HepG2 (cell line): ENCODE measurements around the gene ALDH3A1. TPM values are rescaled to one million over a fixed set of nuclear protein-coding genes. Genes with fewer than 3 reads are reported as not detected.

Experiments
- ELF4 ChIP-seq: sonication (generic); formaldehyde crosslinking; IDR thresholded peaks from 2 replicates; pipeline ENCODE4 v1.5.0; 2020; ENCODE audit warnings: missing genetic modification reagents, mild to moderate bottlenecking, moderate library complexity, borderline replicate concordance
- ETV5 ChIP-seq: IDR thresholded peaks from 2 replicates; pipeline ENCODE4 v1.6.1; 2018; ENCODE audit warnings: missing biosample characterization, missing genetic modification reagents, inconsistent platforms, borderline replicate concordance
- KDM3A ChIP-seq: IDR thresholded peaks from 2 replicates; pipeline ENCODE4 v1.6.1; 2018; ENCODE audit warnings: low read depth, missing compliant biosample characterization
- KMT2B ChIP-seq: IDR thresholded peaks from 2 replicates; pipeline ENCODE4 v1.6.1; 2016; ENCODE audit warnings: missing genetic modification reagents, missing compliant biosample characterization
- ZFP1 ChIP-seq: IDR thresholded peaks from 2 replicates; pipeline ENCODE4 v1.6.1; 2016
- ZFP62 ChIP-seq: sonication (generic); formaldehyde crosslinking; IDR thresholded peaks from 2 replicates; pipeline ENCODE4 v1.4.0; 2020; ENCODE audit warnings: missing genetic modification reagents
- ZFYVE20 ChIP-seq: sonication (generic); formaldehyde crosslinking; IDR thresholded peaks from 2 replicates; pipeline ENCODE4 v1.8.0; 2023; ENCODE audit warnings: low read depth, mild to moderate bottlenecking, moderate library complexity, missing genetic modification reagents, borderline replicate concordance
- ZNF33A ChIP-seq: sonication (generic); formaldehyde crosslinking; IDR thresholded peaks from 2 replicates; pipeline ENCODE4 v1.5.1; 2020; ENCODE audit warnings: missing genetic modification reagents, mild to moderate bottlenecking, moderate library complexity, borderline replicate concordance
- ZNF567 ChIP-seq: sonication (generic); formaldehyde crosslinking; IDR thresholded peaks from 2 replicates; pipeline ENCODE4 v1.8.1; 2023; ENCODE audit warnings: mild to moderate bottlenecking, missing genetic modification reagents, borderline replicate concordance
- ZNF607 ChIP-seq: sonication (generic); formaldehyde crosslinking; IDR thresholded peaks from 2 replicates; pipeline ENCODE4 v1.5.1; 2020; ENCODE audit warnings: missing genetic modification reagents, mild to moderate bottlenecking, borderline replicate concordance
- ZNF883 ChIP-seq: sonication (generic); formaldehyde crosslinking; IDR thresholded peaks from 2 replicates; pipeline ENCODE4 v1.5.1; 2020; ENCODE audit warnings: mild to moderate bottlenecking, missing genetic modification reagents; ENCODE audit errors: not compliant biosample characterization
- polyA plus RNA-seq, 8 experiments: library from polyadenylated mRNA; depleted of rRNA in 3 of 8; stranded (reverse) in 7 of 8; unstranded in 1 of 8; fragments of >200 nt; fragmentation: Illumina TruSeq in 4 of 8; extraction: Trizol in 4 of 8; gene quantifications; 2 replicates each; pipeline versions ENCODE4 v1.2.1 to v1.2.3, GENCODE V29; 2011 to 2016; ENCODE audit warnings: low read depth in 4 of 8, missing spikeins in 1 of 8, mixed read lengths in 1 of 8; ENCODE audit not compliant: insufficient read depth in 1 of 8
- total RNA-seq, 5 experiments: library from RNA; depleted of rRNA; stranded (reverse); fragments of >200 nt; fragmentation: Illumina TruSeq; extraction: Trizol; gene quantifications; 2 replicates each; pipeline ENCODE4 v1.2.3, GENCODE V29; 2016; ENCODE audit warnings: low read depth in 1 of 5
- TF ChIP-seq, protein P1 (sequence below): sonication (generic); formaldehyde crosslinking; IDR thresholded peaks from 2 replicates; pipeline ENCODE4 v1.4.0; 2020; ENCODE audit warnings: missing genetic modification reagents
- TF ChIP-seq, protein P2 (sequence below): sonication (generic); formaldehyde crosslinking; IDR thresholded peaks from 2 replicates; pipeline ENCODE4 v1.8.0; 2022; ENCODE audit warnings: missing genetic modification reagents, mild to moderate bottlenecking, borderline replicate concordance
- TF ChIP-seq, protein P3 (sequence below): sonication (generic); formaldehyde crosslinking; conservative IDR thresholded peaks from 2 replicates; pipeline ENCODE4 v1.8.0; 2022; ENCODE audit warnings: missing genetic modification reagents
- TF ChIP-seq, protein P4 (sequence below): sonication (generic); formaldehyde crosslinking; IDR thresholded peaks from 2 replicates; pipeline ENCODE4 v1.4.0; 2020; ENCODE audit warnings: missing genetic modification reagents
- TF ChIP-seq, protein P5 (sequence below): fragments of 450-650 bp; IDR thresholded peaks from 2 replicates; pipeline ENCODE4 v1.6.1; 2017
- TF ChIP-seq, protein P6 (sequence below): sonication (generic); formaldehyde crosslinking; IDR thresholded peaks from 2 replicates; pipeline ENCODE4 v1.8.1; 2022; ENCODE audit warnings: low read depth, mild to moderate bottlenecking, missing genetic modification reagents

Gene ALDH3A1
- total and polyA plus RNA-seq, 2 of the 13 experiments (the other 11 are each of a cell fraction or from before 2014, with no cell fraction given) = 0.07 to 0.62 TPM

DNA sequence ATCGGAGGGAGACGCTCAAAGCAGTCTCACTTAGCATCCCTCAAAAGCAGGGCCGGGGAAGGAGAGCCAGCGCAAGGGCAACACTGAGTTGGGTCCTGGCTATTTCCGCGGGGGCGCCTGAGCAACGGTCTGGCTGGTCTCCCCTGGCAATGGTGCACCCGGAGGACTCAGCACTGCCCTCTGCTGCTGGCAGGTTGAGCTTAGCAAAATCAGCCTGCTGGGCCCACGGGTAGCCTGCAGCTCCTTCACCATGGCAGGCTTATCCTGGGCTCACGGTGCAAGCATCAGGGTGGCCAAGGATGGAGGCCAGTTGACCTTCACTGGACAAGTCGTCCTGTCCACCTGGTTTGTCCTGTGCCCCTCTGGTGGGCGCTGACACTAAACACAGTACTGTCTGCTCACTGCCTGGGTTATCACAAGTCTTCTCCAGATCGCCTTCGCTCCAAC, 14.4 kb upstream of the ALDH3A1 start (continued):
- no peak for TF ChIP-seq ZFP62 (CRISPR knock-in tag)
- TF ChIP-seq, protein P1, sequence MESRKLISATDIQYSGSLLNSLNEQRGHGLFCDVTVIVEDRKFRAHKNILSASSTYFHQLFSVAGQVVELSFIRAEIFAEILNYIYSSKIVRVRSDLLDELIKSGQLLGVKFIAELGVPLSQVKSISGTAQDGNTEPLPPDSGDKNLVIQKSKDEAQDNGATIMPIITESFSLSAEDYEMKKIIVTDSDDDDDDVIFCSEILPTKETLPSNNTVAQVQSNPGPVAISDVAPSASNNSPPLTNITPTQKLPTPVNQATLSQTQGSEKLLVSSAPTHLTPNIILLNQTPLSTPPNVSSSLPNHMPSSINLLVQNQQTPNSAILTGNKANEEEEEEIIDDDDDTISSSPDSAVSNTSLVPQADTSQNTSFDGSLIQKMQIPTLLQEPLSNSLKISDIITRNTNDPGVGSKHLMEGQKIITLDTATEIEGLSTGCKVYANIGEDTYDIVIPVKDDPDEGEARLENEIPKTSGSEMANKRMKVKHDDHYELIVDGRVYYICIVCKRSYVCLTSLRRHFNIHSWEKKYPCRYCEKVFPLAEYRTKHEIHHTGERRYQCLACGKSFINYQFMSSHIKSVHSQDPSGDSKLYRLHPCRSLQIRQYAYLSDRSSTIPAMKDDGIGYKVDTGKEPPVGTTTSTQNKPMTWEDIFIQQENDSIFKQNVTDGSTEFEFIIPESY (CRISPR knock-in tag) = peak; percentile 97
- TF ChIP-seq ZNF607 (CRISPR knock-in tag) = no peak
- TF ChIP-seq ZFP1 = no peak
- TF ChIP-seq, protein P2, sequence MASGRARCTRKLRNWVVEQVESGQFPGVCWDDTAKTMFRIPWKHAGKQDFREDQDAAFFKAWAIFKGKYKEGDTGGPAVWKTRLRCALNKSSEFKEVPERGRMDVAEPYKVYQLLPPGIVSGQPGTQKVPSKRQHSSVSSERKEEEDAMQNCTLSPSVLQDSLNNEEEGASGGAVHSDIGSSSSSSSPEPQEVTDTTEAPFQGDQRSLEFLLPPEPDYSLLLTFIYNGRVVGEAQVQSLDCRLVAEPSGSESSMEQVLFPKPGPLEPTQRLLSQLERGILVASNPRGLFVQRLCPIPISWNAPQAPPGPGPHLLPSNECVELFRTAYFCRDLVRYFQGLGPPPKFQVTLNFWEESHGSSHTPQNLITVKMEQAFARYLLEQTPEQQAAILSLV (CRISPR knock-in tag) = no peak
- no peak for TF ChIP-seq KDM3A
- TF ChIP-seq, protein P3, sequence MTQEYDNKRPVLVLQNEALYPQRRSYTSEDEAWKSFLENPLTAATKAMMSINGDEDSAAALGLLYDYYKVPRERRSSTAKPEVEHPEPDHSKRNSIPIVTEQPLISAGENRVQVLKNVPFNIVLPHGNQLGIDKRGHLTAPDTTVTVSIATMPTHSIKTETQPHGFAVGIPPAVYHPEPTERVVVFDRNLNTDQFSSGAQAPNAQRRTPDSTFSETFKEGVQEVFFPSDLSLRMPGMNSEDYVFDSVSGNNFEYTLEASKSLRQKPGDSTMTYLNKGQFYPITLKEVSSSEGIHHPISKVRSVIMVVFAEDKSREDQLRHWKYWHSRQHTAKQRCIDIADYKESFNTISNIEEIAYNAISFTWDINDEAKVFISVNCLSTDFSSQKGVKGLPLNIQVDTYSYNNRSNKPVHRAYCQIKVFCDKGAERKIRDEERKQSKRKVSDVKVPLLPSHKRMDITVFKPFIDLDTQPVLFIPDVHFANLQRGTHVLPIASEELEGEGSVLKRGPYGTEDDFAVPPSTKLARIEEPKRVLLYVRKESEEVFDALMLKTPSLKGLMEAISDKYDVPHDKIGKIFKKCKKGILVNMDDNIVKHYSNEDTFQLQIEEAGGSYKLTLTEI (CRISPR knock-in tag) = no peak
- TF ChIP-seq ETV5 (CRISPR knock-in tag) = no peak
- no peak for TF ChIP-seq ZNF567
- TF ChIP-seq KMT2B = no peak
- TF ChIP-seq, protein P4, sequence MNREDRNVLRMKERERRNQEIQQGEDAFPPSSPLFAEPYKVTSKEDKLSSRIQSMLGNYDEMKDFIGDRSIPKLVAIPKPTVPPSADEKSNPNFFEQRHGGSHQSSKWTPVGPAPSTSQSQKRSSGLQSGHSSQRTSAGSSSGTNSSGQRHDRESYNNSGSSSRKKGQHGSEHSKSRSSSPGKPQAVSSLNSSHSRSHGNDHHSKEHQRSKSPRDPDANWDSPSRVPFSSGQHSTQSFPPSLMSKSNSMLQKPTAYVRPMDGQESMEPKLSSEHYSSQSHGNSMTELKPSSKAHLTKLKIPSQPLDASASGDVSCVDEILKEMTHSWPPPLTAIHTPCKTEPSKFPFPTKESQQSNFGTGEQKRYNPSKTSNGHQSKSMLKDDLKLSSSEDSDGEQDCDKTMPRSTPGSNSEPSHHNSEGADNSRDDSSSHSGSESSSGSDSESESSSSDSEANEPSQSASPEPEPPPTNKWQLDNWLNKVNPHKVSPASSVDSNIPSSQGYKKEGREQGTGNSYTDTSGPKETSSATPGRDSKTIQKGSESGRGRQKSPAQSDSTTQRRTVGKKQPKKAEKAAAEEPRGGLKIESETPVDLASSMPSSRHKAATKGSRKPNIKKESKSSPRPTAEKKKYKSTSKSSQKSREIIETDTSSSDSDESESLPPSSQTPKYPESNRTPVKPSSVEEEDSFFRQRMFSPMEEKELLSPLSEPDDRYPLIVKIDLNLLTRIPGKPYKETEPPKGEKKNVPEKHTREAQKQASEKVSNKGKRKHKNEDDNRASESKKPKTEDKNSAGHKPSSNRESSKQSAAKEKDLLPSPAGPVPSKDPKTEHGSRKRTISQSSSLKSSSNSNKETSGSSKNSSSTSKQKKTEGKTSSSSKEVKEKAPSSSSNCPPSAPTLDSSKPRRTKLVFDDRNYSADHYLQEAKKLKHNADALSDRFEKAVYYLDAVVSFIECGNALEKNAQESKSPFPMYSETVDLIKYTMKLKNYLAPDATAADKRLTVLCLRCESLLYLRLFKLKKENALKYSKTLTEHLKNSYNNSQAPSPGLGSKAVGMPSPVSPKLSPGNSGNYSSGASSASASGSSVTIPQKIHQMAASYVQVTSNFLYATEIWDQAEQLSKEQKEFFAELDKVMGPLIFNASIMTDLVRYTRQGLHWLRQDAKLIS = no peak
- no peak for TF ChIP-seq ZFYVE20
- no peak for TF ChIP-seq ELF4
- TF ChIP-seq, protein P5, sequence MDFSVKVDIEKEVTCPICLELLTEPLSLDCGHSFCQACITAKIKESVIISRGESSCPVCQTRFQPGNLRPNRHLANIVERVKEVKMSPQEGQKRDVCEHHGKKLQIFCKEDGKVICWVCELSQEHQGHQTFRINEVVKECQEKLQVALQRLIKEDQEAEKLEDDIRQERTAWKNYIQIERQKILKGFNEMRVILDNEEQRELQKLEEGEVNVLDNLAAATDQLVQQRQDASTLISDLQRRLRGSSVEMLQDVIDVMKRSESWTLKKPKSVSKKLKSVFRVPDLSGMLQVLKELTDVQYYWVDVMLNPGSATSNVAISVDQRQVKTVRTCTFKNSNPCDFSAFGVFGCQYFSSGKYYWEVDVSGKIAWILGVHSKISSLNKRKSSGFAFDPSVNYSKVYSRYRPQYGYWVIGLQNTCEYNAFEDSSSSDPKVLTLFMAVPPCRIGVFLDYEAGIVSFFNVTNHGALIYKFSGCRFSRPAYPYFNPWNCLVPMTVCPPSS = no peak
- TF ChIP-seq, protein P6, sequence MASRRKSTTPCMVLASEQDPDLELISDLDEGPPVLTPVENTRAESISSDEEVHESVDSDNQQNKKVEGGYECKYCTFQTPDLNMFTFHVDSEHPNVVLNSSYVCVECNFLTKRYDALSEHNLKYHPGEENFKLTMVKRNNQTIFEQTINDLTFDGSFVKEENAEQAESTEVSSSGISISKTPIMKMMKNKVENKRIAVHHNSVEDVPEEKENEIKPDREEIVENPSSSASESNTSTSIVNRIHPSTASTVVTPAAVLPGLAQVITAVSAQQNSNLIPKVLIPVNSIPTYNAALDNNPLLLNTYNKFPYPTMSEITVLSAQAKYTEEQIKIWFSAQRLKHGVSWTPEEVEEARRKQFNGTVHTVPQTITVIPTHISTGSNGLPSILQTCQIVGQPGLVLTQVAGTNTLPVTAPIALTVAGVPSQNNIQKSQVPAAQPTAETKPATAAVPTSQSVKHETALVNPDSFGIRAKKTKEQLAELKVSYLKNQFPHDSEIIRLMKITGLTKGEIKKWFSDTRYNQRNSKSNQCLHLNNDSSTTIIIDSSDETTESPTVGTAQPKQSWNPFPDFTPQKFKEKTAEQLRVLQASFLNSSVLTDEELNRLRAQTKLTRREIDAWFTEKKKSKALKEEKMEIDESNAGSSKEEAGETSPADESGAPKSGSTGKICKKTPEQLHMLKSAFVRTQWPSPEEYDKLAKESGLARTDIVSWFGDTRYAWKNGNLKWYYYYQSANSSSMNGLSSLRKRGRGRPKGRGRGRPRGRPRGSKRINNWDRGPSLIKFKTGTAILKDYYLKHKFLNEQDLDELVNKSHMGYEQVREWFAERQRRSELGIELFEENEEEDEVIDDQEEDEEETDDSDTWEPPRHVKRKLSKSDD = no peak
- no peak for TF ChIP-seq ZNF883 (CRISPR knock-in tag)
- TF ChIP-seq ZNF33A = no peak
